Measurements from ENCODE around the gene PPRC1. TPM values are rescaled to one million over a fixed set of nuclear protein-coding genes. Genes with fewer than 3 reads are reported as not detected.

PPRC1 gene
- polyA plus RNA-seq, 2 donors: 23.4 TPM

- Histone ChIP-seq H3K4me3 (ENCODE audit: low read depth in 1 of 2, low read length in 2 of 2) (no peak overlapping the region), H3K9me3 (ENCODE audit: control insufficient read depth in 2 of 2, insufficient read depth in 1 of 2, low read depth in 1 of 2, low read length in 1 of 2) (no peaks in the 10 kb centered on the region), H3K27ac (ENCODE audit: low read depth in 2 of 2, low read length in 1 of 2) (peak overlapping the region; percentile 93 to 97), H3K4me1 (ENCODE audit: control insufficient read depth in 2 of 2, insufficient read depth in 2 of 2, low read length in 1 of 2) (peaks cover 9 to 27% of the 10 kb centered on the region in 2 donors), H3K27me3 (ENCODE audit: control insufficient read depth in 1 of 2, insufficient read depth in 2 of 2, low read length in 2 of 2) (no peaks in the 10 kb centered on the region), H3K36me3 (ENCODE audit: control insufficient read depth in 2 of 2, insufficient read depth in 2 of 2, low read length in 1 of 2) (no peaks in the 10 kb centered on the region)
- 79 to 84% methylated on average over 1 of the region's 1 CpG for WGBS, 2 donors
Measured at GRCh38 chr10:102116656-102117055, 16.2 kb upstream of the PPRC1 start.

- H3K4me1 ChIP-seq (ENCODE audit: control insufficient read depth in 2 of 2, insufficient read depth in 2 of 2, low read length in 1 of 2): peaks cover 9 to 27% of the 10 kb centered on the region in 2 donors
- no peaks in the 10 kb centered on the region for H3K27me3 ChIP-seq (ENCODE audit: control insufficient read depth in 1 of 2, insufficient read depth in 2 of 2, low read length in 2 of 2)
- WGBS, 2 donors: 3 to 5% methylated on average over 11 to 12 of the region's 12 CpGs
- H3K4me3 ChIP-seq (ENCODE audit: low read depth in 1 of 2, low read length in 2 of 2): peak overlapping the region in 1 of 2 donors; percentile 11
- no peaks in the 10 kb centered on the region for H3K36me3 ChIP-seq (ENCODE audit: control insufficient read depth in 2 of 2, insufficient read depth in 2 of 2, low read length in 1 of 2)
- peak overlapping the region; percentile 93 to 97 for H3K27ac ChIP-seq (ENCODE audit: low read depth in 2 of 2, low read length in 1 of 2)
- no peaks in the 10 kb centered on the region for H3K9me3 ChIP-seq (ENCODE audit: control insufficient read depth in 2 of 2, insufficient read depth in 1 of 2, low read depth in 1 of 2, low read length in 1 of 2)
Measured at GRCh38 chr10:102117391-102118159, 15.3 kb upstream of the PPRC1 start.

GRCh38 chr10:102118867-102119266, 14.0 kb upstream of the PPRC1 start:
- WGBS, 2 donors: 4 to 5% methylated on average over 6 of the region's 6 CpGs
- Histone ChIP-seq H3K4me3 (ENCODE audit: low read depth in 1 of 2, low read length in 2 of 2) (peak overlapping the region; percentile 79 to 89), H3K9me3 (ENCODE audit: control insufficient read depth in 2 of 2, insufficient read depth in 1 of 2, low read depth in 1 of 2, low read length in 1 of 2) (no peaks in the 10 kb centered on the region), H3K27me3 (ENCODE audit: control insufficient read depth in 1 of 2, insufficient read depth in 2 of 2, low read length in 2 of 2) (no peaks in the 10 kb centered on the region), H3K27ac (ENCODE audit: low read depth in 2 of 2, low read length in 1 of 2) (peak overlapping the region; percentile 93 to 97), H3K36me3 (ENCODE audit: control insufficient read depth in 2 of 2, insufficient read depth in 2 of 2, low read length in 1 of 2) (no peaks in the 10 kb centered on the region), H3K4me1 (ENCODE audit: control insufficient read depth in 2 of 2, insufficient read depth in 2 of 2, low read length in 1 of 2) (peaks cover 9 to 21% of the 10 kb centered on the region in 2 donors)

- peaks cover 9 to 18% of the 10 kb centered on the region in 2 donors for H3K4me1 ChIP-seq (ENCODE audit: control insufficient read depth in 2 of 2, insufficient read depth in 2 of 2, low read length in 1 of 2)
Measured at GRCh38 chr10:102119417-102120141, 13.3 kb upstream of the PPRC1 start.

GRCh38 chr10:102120142-102120990, 12.5 kb upstream of the PPRC1 start, which contains the start of gene LDB1:
Gene LDB1, minus strand, starts transcription at chr10:102120368. Its CDS starts 258 bp downstream, at chr10:102120110.
- H3K27ac ChIP-seq (ENCODE audit: low read depth in 2 of 2, low read length in 1 of 2): peak within 1 kb of the TSS; percentile 93 to 97
- H3K4me1 ChIP-seq (ENCODE audit: control insufficient read depth in 2 of 2, insufficient read depth in 2 of 2, low read length in 1 of 2): peaks cover 6 to 18% of the 10 kb centered on the region in 2 donors
- 0% methylated on average over 73 to 104 of the region's 104 CpGs for WGBS, 2 donors
- peak within 1 kb of the TSS; percentile 79 to 89 for H3K4me3 ChIP-seq (ENCODE audit: low read depth in 1 of 2, low read length in 2 of 2)
- H3K27me3 ChIP-seq (ENCODE audit: control insufficient read depth in 1 of 2, insufficient read depth in 2 of 2, low read length in 2 of 2): no peaks in the 10 kb centered on the region
- H3K9me3 ChIP-seq (ENCODE audit: control insufficient read depth in 2 of 2, insufficient read depth in 1 of 2, low read depth in 1 of 2, low read length in 1 of 2): no peaks in the 10 kb centered on the region
- H3K36me3 ChIP-seq (ENCODE audit: control insufficient read depth in 2 of 2, insufficient read depth in 2 of 2, low read length in 1 of 2): no peaks in the 10 kb centered on the region

More at GRCh38 chr10:102119417-102120141, 13.3 kb upstream of the PPRC1 start:
- no peaks in the 10 kb centered on the region for H3K9me3 ChIP-seq (ENCODE audit: control insufficient read depth in 2 of 2, insufficient read depth in 1 of 2, low read depth in 1 of 2, low read length in 1 of 2)
- H3K4me3 ChIP-seq (ENCODE audit: low read depth in 1 of 2, low read length in 2 of 2): peak overlapping the region; percentile 79 to 89
- peak overlapping the region; percentile 93 to 97 for H3K27ac ChIP-seq (ENCODE audit: low read depth in 2 of 2, low read length in 1 of 2)
- H3K27me3 ChIP-seq (ENCODE audit: control insufficient read depth in 1 of 2, insufficient read depth in 2 of 2, low read length in 2 of 2): no peaks in the 10 kb centered on the region
- WGBS, 2 donors: 1 to 2% methylated on average over 22 of the region's 22 CpGs
- H3K36me3 ChIP-seq (ENCODE audit: control insufficient read depth in 2 of 2, insufficient read depth in 2 of 2, low read length in 1 of 2): no peaks in the 10 kb centered on the region

- Histone ChIP-seq H3K27me3 (ENCODE audit: control insufficient read depth in 1 of 2, insufficient read depth in 2 of 2, low read length in 2 of 2) (no peaks in the 10 kb centered on the region), H3K4me3 (ENCODE audit: low read depth in 1 of 2, low read length in 2 of 2) (peak overlapping the region; percentile 79 to 89), H3K36me3 (ENCODE audit: control insufficient read depth in 2 of 2, insufficient read depth in 2 of 2, low read length in 1 of 2) (no peaks in the 10 kb centered on the region), H3K27ac (ENCODE audit: low read depth in 2 of 2, low read length in 1 of 2) (peak overlapping the region; percentile 93 to 97), H3K9me3 (ENCODE audit: control insufficient read depth in 2 of 2, insufficient read depth in 1 of 2, low read depth in 1 of 2, low read length in 1 of 2) (no peaks in the 10 kb centered on the region), H3K4me1 (ENCODE audit: control insufficient read depth in 2 of 2, insufficient read depth in 2 of 2, low read length in 1 of 2) (peaks cover 6 to 18% of the 10 kb centered on the region in 2 donors)
- 3 to 6% methylated on average over 15 of the region's 15 CpGs for WGBS, 2 donors
Measured at GRCh38 chr10:102120991-102121738, 11.7 kb upstream of the PPRC1 start.

GRCh38 chr10:102121739-102122372, 11.0 kb upstream of the PPRC1 start:
- no peaks in the 10 kb centered on the region for H3K27me3 ChIP-seq (ENCODE audit: control insufficient read depth in 1 of 2, insufficient read depth in 2 of 2, low read length in 2 of 2)
- no peak overlapping the region for H3K4me3 ChIP-seq (ENCODE audit: low read depth in 1 of 2, low read length in 2 of 2)
- no peaks in the 10 kb centered on the region for H3K9me3 ChIP-seq (ENCODE audit: control insufficient read depth in 2 of 2, insufficient read depth in 1 of 2, low read depth in 1 of 2, low read length in 1 of 2)
- peak overlapping the region; percentile 93 to 97 for H3K27ac ChIP-seq (ENCODE audit: low read depth in 2 of 2, low read length in 1 of 2)
- peaks cover 6 to 18% of the 10 kb centered on the region in 2 donors for H3K4me1 ChIP-seq (ENCODE audit: control insufficient read depth in 2 of 2, insufficient read depth in 2 of 2, low read length in 1 of 2)
- 58 to 64% methylated on average over 6 of the region's 6 CpGs for WGBS, 2 donors
- no peaks in the 10 kb centered on the region for H3K36me3 ChIP-seq (ENCODE audit: control insufficient read depth in 2 of 2, insufficient read depth in 2 of 2, low read length in 1 of 2)

GRCh38 chr10:102122450-102122849, 10.4 kb upstream of the PPRC1 start:
- H3K9me3 ChIP-seq (ENCODE audit: control insufficient read depth in 2 of 2, insufficient read depth in 1 of 2, low read depth in 1 of 2, low read length in 1 of 2): no peaks in the 10 kb centered on the region
- 97 to 100% methylated on average over 1 of the region's 1 CpG for WGBS, 2 donors
- H3K27ac ChIP-seq (ENCODE audit: low read depth in 2 of 2, low read length in 1 of 2): peak overlapping the region in 1 of 2 donors; percentile 97
- no peak overlapping the region for H3K4me3 ChIP-seq (ENCODE audit: low read depth in 1 of 2, low read length in 2 of 2)
- peaks cover 6 to 14% of the 10 kb centered on the region in 2 donors for H3K4me1 ChIP-seq (ENCODE audit: control insufficient read depth in 2 of 2, insufficient read depth in 2 of 2, low read length in 1 of 2)
- H3K36me3 ChIP-seq (ENCODE audit: control insufficient read depth in 2 of 2, insufficient read depth in 2 of 2, low read length in 1 of 2): no peaks in the 10 kb centered on the region
- no peaks in the 10 kb centered on the region for H3K27me3 ChIP-seq (ENCODE audit: control insufficient read depth in 1 of 2, insufficient read depth in 2 of 2, low read length in 2 of 2)

Data from esophagus (tissue), 2 donors.